ENCODE data around the gene MYL12A. TPM values are rescaled to one million over a fixed set of nuclear protein-coding genes. Genes with fewer than 3 reads are reported as not detected.

Gene MYL12A
- total RNA-seq, 2 experiments from 2014 or later, result 1,118 to 1,119 TPM

DNA sequence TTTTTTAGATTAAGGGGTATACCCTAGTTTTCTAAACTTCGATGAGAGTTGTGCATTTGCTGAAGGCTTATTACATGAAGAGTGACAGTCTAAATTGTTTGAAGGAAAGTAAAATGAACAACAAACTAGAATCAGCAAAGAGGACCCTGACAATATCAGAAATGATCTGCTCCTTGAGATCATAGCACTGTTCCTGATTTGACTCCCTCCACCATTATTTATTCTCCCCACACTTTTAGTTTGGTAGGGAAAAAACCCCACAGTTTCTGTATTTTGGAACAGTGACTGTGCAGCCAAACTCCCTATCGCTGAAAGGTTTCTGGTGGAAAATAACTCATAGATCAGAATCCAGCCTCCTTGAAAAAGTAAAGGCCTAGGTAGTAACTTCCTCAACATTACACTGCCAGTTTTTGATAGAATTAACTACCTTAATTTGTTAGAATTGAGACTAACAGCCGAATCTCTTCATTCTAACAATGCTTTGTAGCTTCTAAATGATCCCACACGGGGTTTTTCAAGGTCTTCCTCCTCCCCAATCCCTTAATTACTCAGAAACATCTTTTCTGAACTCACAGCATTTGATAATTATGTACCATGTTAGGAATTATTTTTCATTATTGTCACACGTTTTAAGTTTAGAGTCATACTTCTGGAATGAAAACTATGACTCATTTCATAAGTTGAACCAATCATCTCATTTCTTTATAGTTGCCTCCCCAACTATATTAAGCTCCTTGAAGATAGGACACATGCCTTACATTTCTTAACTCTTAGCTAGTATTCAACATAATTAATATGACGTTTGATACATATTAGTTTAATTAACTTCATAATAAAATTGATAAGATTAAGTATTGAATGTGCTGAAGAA, 2.9 kb downstream of the MYL12A start:
- Mint-ChIP-seq H3K4me1 (peaks cover 53% of the 10 kb centered on the region), H3K9me3 (no peaks in the 10 kb centered on the region), H3K36me3 (ENCODE audit: low read depth) (peaks cover 72% of the 10 kb centered on the region), H3K27ac (peak overlapping the region; percentile 91), H3K4me3 (peak overlapping the region; percentile 99), H3K27me3 (no peaks in the 10 kb centered on the region)
- CTCF ChIA-PET, result interaction anchor here (0.6 to 2.7 kb wide), 10 partner anchors 10 to 270 kb away, joined by 3 to 16 read pairs (median 4); no protein-coding TSS in a partner anchor
- DNase-seq, result no peak
- POLR2A ChIA-PET, result interaction anchor here (0.7 to 8.7 kb wide), 24 partner anchors 8 to 679 kb away, joined by 3 to 292 read pairs (median 5); partner anchors contain the start of genes METTL4, MYL12B, NDC80 and TGIF1

DNA sequence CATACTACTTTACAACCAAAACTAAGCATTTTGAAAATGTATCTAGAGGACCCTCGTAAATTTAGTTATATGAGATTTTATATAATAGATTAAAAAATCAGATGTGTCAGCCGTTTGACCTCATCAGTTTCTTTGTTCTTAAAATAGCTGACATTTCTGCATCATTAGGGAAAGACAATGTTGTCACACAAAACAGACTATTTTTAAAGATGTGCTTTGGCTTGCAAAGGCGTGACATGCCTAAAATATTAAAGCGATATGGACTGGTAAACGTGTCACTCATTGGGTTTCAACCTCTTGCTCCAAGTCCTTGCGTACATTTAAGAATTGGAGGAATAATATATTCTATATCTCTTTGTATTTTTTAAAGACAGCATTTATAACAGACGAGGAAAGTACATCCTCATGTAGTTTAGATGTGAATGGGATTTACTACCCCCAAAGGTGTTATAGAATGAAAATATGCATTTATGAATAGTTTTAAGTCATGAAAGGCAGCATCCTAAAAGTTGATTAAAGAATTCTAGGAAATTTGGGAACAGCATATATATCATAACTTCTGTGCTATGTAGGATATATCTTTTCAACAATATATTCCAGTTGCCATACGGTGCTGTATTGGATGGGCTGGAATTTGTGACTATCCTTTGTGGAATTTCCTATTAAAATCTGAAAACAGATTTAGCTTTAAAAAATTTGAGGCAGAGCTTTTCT, 3.8 kb downstream of the MYL12A start:
- Mint-ChIP-seq H3K4me3 (peak overlapping the region; percentile 65), H3K9me3 (no peaks in the 10 kb centered on the region), H3K27ac (peak overlapping the region; percentile 63), H3K36me3 (ENCODE audit: low read depth) (peaks cover 81% of the 10 kb centered on the region), H3K27me3 (no peaks in the 10 kb centered on the region), H3K4me1 (peaks cover 55% of the 10 kb centered on the region)
- ChIA-PET POLR2A (interaction anchor here (0.7 to 8.7 kb wide), 15 partner anchors 9 to 680 kb away, joined by 3 to 292 read pairs (median 6); partner anchors contain the start of genes METTL4, MYL12B, NDC80 and TGIF1), CTCF (interaction anchor here (0.6 to 2.7 kb wide), 9 partner anchors 9 to 343 kb away, joined by 3 to 16 read pairs (median 3); no protein-coding TSS in a partner anchor)
- no peak for DNase-seq

DNA sequence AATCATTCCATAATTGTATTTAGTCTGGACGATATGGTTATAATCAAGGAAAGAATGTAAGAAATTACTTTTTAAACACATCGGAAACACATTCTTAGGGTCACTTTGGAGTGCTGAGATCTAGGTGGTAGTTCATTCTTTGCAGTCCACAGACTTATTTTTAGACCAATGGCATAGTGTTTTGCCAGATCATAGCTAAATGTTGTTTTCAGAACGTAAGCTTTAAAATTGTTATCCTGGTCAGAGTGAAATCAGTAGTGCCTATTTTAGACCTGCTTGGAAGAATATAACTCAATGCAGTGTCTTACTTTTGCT, 4.3 kb downstream of the MYL12A start:
- Mint-ChIP-seq H3K27me3 (no peaks in the 10 kb centered on the region), H3K27ac (peak overlapping the region; percentile 63), H3K4me1 (peaks cover 58% of the 10 kb centered on the region), H3K36me3 (ENCODE audit: low read depth) (peaks cover 86% of the 10 kb centered on the region), H3K9me3 (no peaks in the 10 kb centered on the region), H3K4me3 (peak overlapping the region; percentile 65)
- no peak for DNase-seq
- ChIA-PET CTCF (interaction anchor here (1.0 to 2.6 kb wide), 4 partner anchors 12 to 342 kb away, joined by 3 to 9 read pairs (median 3); no protein-coding TSS in a partner anchor), POLR2A (interaction anchor here (1.5 to 8.7 kb wide), 6 partner anchors 8 to 351 kb away, joined by 3 to 292 read pairs (median 44); partner anchors contain the start of genes MYL12B and TGIF1)

DNA sequence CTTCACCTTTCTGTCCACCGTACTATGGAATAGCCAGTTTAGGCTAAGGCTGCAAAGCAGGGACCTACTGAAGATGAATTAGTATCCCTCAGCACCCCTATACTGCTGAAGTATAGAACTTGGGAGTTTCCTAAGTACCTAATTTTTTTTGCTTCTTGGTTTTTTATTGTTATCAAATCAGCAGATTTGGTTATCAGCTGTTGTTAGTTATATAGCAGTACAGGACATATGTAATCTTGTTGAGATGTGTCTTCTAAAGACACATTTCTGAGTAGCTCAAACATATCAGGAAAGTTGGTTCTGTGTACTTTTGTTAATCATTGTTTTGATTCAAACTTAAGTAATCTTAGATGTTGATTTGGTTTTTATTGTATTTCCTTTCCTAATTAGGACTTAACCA, 5.2 kb downstream of the MYL12A start:
- Mint-ChIP-seq H3K4me3 (peak overlapping the region; percentile 24), H3K27ac (peak overlapping the region; percentile 26)

DNA sequence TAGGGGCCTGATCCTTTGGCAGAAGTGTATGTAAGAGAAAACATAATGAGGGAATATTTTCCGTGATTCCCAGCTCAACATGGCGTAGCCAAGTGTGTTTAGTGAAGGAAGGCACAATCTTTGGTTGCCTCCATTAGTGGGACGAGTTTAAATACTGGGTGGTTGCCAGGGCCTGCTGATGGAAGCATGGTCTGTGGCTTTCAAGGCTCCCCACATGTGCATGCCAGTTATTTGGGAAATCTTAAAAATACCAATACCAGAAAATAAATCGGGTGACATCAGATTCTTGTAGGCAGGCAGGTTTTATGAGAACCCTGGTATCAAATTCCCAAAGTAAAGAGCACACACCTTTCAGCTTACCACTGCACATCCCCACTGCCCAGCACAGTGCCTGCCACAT, 7.1 kb downstream of the MYL12A start:
- no peaks in the 10 kb centered on the region for H3K27me3 Mint-ChIP-seq
- no peak for DNase-seq
- peaks cover 85% of the 10 kb centered on the region for H3K4me1 Mint-ChIP-seq
- peak overlapping the region; percentile 2 for H3K27ac Mint-ChIP-seq
- H3K9me3 Mint-ChIP-seq, result no peaks in the 10 kb centered on the region
- ChIA-PET CTCF (no interaction called here), POLR2A (interaction anchor here (1.3 to 2.6 kb wide), 2 partner anchors 8 to 12 kb away, joined by 3 to 19 read pairs; partner anchors contain the start of gene MYL12A)
- H3K36me3 Mint-ChIP-seq (ENCODE audit: low read depth), result peaks cover 92% of the 10 kb centered on the region
- H3K4me3 Mint-ChIP-seq, result no peak overlapping the region

More for the DNA sequence above, 5.2 kb downstream of the MYL12A start:
- no peaks in the 10 kb centered on the region for H3K9me3 Mint-ChIP-seq
- H3K36me3 Mint-ChIP-seq (ENCODE audit: low read depth), result peaks cover 90% of the 10 kb centered on the region
- CTCF ChIA-PET, result interaction anchor here (1.4 to 2.6 kb wide), 3 partner anchors 11 to 259 kb away, joined by 3 to 9 read pairs (median 3); no protein-coding TSS in a partner anchor
- DNase-seq, result no peak
- H3K4me1 Mint-ChIP-seq, result peaks cover 67% of the 10 kb centered on the region
- no peaks in the 10 kb centered on the region for H3K27me3 Mint-ChIP-seq
- POLR2A ChIA-PET, result interaction anchor here (1.5 to 8.7 kb wide), 4 partner anchors 8 to 196 kb away, joined by 3 to 292 read pairs (median 84); partner anchors contain the start of genes MYL12B and TGIF1

DNA sequence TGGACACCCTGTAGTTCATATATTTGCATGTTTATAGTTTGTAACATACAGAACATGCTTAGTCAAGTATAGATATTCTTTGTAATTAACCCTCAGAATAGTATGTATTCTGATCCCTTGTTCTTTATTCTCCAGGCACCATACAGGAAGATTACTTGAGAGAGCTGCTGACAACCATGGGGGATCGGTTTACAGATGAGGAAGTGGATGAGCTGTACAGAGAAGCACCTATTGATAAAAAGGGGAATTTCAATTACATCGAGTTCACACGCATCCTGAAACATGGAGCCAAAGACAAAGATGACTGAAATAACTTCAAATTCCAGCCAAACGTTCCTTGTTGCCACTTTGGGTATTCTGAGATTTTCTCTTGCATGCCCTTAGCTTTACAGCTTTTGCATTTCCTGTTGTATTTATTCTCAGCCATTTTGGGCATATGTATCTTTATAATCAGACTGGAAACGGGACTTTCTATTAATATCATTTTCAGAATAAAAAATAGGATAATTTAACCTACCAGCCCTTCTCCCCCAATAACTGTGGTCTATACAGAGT, 8.1 kb downstream of the MYL12A start:
- H3K9me3 Mint-ChIP-seq, result no peaks in the 10 kb centered on the region
- H3K4me1 Mint-ChIP-seq, result peaks cover 88% of the 10 kb centered on the region
- no peaks in the 10 kb centered on the region for H3K27me3 Mint-ChIP-seq
- CTCF ChIA-PET, result interaction anchor here (1.1 kb wide), 1 partner anchor 42 kb away, joined by 3 read pairs; no protein-coding TSS in a partner anchor
- POLR2A ChIA-PET, result interaction anchor here (1.0 to 2.6 kb wide), 2 partner anchors 9 to 42 kb away, joined by 3 to 19 read pairs; partner anchors contain the start of gene MYL12A
- peak overlapping the region; percentile 2 for H3K27ac Mint-ChIP-seq
- DNase-seq, result no peak
- H3K4me3 Mint-ChIP-seq, result no peak overlapping the region
- peaks cover 83% of the 10 kb centered on the region for H3K36me3 Mint-ChIP-seq (ENCODE audit: low read depth)

DNA sequence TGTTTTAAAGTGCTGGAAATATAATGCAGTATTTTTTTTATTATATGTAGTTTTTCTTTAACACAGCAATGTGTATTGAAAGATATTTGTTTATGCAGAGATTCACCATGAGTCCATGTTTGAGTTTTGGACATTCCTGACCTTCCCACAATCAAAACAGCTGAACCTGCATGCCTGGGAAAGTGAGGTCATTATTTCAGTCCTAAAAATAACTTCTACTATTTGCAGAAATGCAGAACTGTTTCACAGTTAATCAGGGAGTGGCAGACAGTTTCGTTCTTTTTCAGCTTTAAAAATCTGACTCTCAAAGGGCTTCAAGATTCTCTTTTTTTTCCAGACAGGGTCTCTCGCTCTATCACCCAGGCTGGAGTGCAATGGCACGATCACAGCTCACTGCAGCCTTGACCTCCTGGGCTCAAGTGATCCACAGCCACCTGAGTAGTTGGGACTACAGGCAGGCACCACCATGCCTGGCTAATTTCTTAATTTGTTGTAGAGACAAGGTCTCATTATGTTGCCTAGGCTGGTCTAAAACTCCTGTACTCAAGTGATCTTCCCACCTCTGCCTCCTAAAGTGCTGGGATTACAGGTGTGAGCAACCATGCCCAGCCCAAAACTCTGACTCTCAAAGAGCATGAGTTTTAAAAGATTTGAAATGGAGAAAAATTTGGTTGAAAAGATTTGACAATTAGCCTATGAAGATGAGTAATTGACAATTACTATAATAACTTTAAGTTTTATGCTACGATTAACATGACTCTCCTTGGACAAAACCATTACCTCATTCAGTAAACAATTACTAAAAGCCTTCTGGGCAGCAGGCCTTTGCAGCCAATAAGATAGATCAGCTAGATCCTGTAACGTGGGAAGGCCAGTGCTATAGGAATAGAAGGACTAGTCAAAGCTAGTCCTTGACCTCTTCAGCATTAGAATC, 9.4 kb downstream of the MYL12A start:
- CTCF ChIA-PET, result interaction anchor here (1.0 to 1.1 kb wide), 2 partner anchors 41 to 329 kb away, joined by 3 read pairs; no protein-coding TSS in a partner anchor
- Mint-ChIP-seq H3K4me3 (no peak overlapping the region), H3K4me1 (peaks cover 83% of the 10 kb centered on the region), H3K27me3 (no peaks in the 10 kb centered on the region), H3K27ac (peak overlapping the region; percentile 62), H3K9me3 (no peaks in the 10 kb centered on the region), H3K36me3 (ENCODE audit: low read depth) (peaks cover 76% of the 10 kb centered on the region)
- POLR2A ChIA-PET, result interaction anchor here (2.6 kb wide), 1 partner anchor 10 kb away, joined by 19 read pairs; the partner anchor contains the start of gene MYL12A
- no peak for DNase-seq

DNA sequence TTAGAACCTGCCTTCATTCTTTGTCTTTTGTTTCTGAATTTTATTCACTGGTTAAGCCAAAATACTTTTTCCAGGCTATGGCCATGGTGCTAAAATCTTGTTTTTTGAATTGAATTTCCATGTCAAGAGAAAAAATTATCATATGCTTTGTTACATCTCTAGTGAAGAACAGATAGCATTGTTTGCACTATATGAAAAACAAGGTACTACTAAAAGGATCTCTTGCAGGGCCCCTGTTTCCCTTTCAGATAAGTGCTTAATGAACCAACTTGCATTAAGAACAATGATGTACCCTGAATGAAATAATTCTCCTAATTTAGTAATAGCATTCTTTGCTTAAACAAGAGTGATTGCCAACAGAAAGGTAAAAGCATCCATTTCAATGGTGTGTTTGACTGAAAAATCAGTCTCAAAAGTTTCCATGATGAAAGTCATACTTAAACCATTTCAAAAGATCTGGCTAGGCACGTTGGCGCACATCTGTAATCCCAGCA, 10.1 kb downstream of the MYL12A start:
- Mint-ChIP-seq H3K27ac (peak overlapping the region; percentile 62), H3K9me3 (no peaks in the 10 kb centered on the region), H3K4me1 (peaks cover 78% of the 10 kb centered on the region), H3K4me3 (no peak overlapping the region), H3K27me3 (no peaks in the 10 kb centered on the region), H3K36me3 (ENCODE audit: low read depth) (peaks cover 73% of the 10 kb centered on the region)
- ChIA-PET POLR2A (interaction anchor here (1.0 to 2.6 kb wide), 2 partner anchors 8 to 11 kb away, joined by 4 to 19 read pairs; partner anchors contain the start of gene MYL12A), CTCF (interaction anchor here (1.0 kb wide), 1 partner anchor 328 kb away, joined by 3 read pairs; no protein-coding TSS in a partner anchor)
- no peak for DNase-seq

DNA sequence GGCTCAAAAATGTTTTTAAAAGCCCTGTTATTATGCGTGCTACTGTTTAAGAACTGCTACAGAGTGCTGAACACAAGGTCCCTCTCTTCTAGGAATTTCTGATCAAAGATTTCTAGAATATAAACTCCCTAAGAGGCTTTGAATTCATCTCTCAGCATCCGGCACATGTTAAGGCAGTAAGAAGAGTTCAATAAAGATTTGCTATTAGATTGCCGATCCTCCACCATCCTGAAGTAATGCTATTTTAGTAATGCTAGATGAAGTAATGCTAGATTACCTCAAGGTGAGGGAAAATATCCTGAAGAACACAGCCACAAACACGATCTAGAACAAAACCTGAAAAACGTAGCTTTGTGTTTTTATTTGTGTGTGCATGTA, 13.4 kb downstream of the MYL12A start:
- H3K27ac Mint-ChIP-seq, result peak overlapping the region; percentile 99
- peaks cover 65% of the 10 kb centered on the region for H3K36me3 Mint-ChIP-seq (ENCODE audit: low read depth)
- H3K9me3 Mint-ChIP-seq, result no peaks in the 10 kb centered on the region
- H3K4me1 Mint-ChIP-seq, result peaks cover 68% of the 10 kb centered on the region
- ChIA-PET POLR2A (interaction anchor here (0.5 to 3.5 kb wide), 24 partner anchors 12 to 688 kb away, joined by 3 to 292 read pairs (median 5); partner anchors contain the start of genes MYL12A and MYOM1), CTCF (interaction anchor here (0.6 to 2.5 kb wide), 6 partner anchors 11 to 821 kb away, joined by 3 to 16 read pairs (median 4); partner anchors contain the start of gene MYL12A)
- H3K27me3 Mint-ChIP-seq, result no peaks in the 10 kb centered on the region
- H3K4me3 Mint-ChIP-seq, result peak overlapping the region; percentile 89
- no peak for DNase-seq

DNA sequence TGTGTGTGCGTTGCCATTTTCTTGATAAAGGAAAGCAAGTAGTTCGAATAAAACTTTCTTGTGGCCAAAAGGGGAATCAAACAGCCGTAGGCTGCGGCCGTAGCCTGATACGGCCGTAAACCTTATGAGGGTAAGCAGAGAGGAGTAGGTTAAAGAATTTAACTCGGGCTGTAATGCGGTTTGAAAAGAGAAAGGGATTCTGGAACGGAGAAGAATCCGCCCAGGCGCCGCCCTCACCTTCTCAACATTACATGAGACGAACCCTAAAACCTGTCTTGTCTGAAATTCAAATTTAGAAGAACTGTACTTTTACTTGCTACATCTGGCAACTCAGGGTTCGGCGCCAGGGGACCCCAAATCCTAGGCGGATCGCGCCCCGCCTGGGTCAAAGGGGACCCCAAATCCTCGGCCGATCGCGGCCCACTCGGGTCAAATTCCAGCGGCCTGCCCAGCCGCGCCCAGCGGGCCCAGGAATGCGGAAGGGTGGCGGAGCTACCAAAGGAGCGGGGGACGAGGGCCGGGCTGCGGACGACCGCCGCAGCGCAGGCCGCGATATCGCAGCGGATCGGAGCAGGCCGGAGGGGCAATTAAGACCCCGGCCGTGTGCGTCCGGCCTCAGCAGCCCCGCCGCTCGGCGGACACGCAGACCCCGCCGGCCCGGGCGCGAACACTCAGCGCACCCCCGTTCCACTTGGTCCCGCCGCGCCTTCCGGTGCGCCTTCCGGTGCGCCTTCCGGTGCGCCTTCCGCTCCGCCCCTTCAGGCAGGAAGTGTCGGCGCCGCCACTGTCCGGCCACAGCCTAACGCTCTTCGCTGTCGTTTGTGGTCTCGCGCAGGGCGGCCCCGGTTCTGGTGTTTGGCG, 14.0 kb downstream of the MYL12A start, which contains the start of gene MYL12B:
Gene MYL12B, plus strand, starts transcription at position 761 of the 861 bp plus-strand sequence. CDS start 10,766 bp downstream, outside the sequence.
- H3K9me3 Mint-ChIP-seq, result no peaks in the 10 kb centered on the region
- H3K27me3 Mint-ChIP-seq, result no peaks in the 10 kb centered on the region
- H3K27ac Mint-ChIP-seq, result peak within 1 kb of the TSS; percentile 99
- CTCF ChIA-PET, result interaction anchor here (0.6 to 2.5 kb wide), 5 partner anchors 12 to 821 kb away, joined by 3 to 16 read pairs (median 4); partner anchors contain the start of gene MYL12A
- peak; percentile 86 for DNase-seq
- peaks cover 71% of the 10 kb centered on the region for H3K4me1 Mint-ChIP-seq
- H3K36me3 Mint-ChIP-seq (ENCODE audit: low read depth), result peaks cover 63% of the 10 kb centered on the region
- POLR2A ChIA-PET, result interaction anchor here (0.5 to 3.5 kb wide), 25 partner anchors 12 to 688 kb away, joined by 3 to 292 read pairs (median 5); partner anchors contain the start of genes MYL12A and MYOM1
- H3K4me3 Mint-ChIP-seq, result peak within 1 kb of the TSS; percentile 89

Measured in activated CD4-positive, alpha-beta memory T cell treated with anti-CD3 and anti-CD28 coated beads, Interleukin-2, amount 10 ng/mL, durations not matched to agents 7 days and 5 days (primary cell).